Astrocyte of the spinal cord (primary cell): ENCODE data around the gene TUBB.

Experiments
- DNase-seq: peaks from one replicate; pipeline ENCODE4 v3.0.0; 2011; ENCODE audit warnings: low read depth, low spot score
- H3K4me3 ChIP-seq: 2 replicates; pipeline ENCODE4 v1.5.1; 2011; ENCODE audit warnings: low read depth, mild to moderate bottlenecking, low read length, moderate library complexity
- CTCF ChIP-seq: IDR thresholded peaks from 2 replicates; pipeline ENCODE4 v1.5.1; 2012; ENCODE audit warnings: low read depth, mild to moderate bottlenecking, low read length, inconsistent platforms
- in situ Hi-C: cut with HindIII; loops from 2 replicates; pipeline ENCODE4 v1.10.0; 2017; ENCODE audit warnings: low sequenced_read_pairs

TUBB gene

DNA sequence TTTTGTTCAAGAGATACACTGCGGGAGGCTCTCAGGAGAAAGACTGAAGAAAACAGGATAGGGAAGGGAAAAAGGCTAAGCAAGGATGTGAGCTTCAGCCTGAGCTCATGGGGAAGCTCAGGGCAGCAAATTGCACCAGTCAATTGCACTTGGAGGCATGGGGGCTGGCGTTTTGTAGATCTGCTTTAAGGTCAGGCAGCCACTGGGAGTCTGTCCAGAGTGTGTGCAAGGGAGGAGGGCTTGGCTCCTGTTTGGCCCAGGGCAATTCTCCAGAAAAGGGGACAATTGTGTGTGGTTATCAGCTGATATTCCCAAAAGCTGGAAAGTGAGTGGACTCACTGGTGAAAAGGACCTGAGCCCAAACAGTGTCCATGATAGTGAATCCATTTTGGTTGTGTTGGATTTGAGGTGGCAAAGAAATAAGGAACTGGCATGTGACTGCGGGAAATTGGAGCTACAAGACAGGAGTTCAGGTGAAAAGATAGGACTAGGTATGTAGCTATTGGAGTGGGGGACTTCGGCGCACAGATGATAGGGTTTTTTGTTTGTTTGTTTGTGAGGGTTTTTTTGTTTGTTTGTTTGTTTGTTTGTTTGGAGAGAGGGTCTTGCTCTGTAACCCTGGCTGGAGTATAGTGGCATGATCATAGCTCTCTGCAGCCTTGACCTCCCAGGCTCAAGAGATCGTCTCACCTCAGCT is 46.5 kb downstream of the TUBB start:
- no peak for DNase-seq
- in situ Hi-C loops = no loop called here
- no peak overlapping the region for H3K4me3 ChIP-seq
- TF ChIP-seq CTCF = no peak

DNA sequence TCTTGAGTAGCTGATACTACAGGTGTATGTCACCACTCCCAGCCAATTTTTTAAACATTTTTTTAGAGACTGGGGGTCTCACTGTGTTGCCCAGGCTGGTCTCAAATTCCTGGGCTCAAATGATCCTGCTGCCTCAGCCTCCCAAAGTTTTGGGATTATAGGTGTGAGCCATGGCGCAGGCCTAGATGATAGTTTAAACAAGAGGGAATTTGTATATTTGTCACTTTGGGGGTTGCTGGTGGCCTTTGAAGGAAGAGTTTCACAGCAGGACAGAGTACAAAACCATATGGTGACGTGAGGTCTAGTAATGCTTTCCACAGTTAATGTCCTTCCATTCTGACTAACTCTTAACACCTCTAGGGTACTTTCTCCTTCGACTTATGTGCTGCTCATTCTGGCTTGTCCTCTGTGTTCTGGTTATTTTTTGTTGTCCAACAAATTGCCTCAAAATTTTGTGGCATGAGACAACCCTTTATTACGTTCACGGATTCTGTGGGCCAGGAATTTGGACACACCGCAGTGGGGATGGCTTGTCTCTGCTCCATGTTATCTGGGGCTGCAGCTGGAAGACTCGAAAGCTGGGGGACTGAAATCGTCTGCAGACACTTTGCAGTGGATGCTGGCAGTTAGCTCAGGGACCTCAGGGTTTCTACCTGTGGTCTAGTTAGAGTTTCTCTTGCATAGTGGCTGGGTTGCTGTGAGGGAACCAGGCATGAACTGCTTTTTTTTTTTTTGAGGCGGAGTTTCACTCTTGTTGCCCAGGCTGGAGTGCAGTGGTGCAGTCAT is 47.2 kb downstream of the TUBB start:
- in situ Hi-C loops = no loop called here
- no peak for DNase-seq
- no peak overlapping the region for H3K4me3 ChIP-seq
- TF ChIP-seq CTCF = no peak

GRCh38 chr6:30767944-30768301 is 47.8 kb downstream of the TUBB start:
- no peak for DNase-seq
- H3K4me3 ChIP-seq = no peak overlapping the region
- TF ChIP-seq CTCF = no peak
- in situ Hi-C loops = no loop called here

GRCh38 chr6:30768634-30769087 is 48.5 kb downstream of the TUBB start:
- no peak for TF ChIP-seq CTCF
- in situ Hi-C loops = no loop called here
- no peak overlapping the region for H3K4me3 ChIP-seq
- DNase-seq = no peak

GRCh38 chr6:30769088-30769852 is 49.1 kb downstream of the TUBB start:
- TF ChIP-seq CTCF = no peak
- DNase-seq = peak; percentile 95
- in situ Hi-C loops = no loop called here
- H3K4me3 ChIP-seq = no peak overlapping the region

DNA sequence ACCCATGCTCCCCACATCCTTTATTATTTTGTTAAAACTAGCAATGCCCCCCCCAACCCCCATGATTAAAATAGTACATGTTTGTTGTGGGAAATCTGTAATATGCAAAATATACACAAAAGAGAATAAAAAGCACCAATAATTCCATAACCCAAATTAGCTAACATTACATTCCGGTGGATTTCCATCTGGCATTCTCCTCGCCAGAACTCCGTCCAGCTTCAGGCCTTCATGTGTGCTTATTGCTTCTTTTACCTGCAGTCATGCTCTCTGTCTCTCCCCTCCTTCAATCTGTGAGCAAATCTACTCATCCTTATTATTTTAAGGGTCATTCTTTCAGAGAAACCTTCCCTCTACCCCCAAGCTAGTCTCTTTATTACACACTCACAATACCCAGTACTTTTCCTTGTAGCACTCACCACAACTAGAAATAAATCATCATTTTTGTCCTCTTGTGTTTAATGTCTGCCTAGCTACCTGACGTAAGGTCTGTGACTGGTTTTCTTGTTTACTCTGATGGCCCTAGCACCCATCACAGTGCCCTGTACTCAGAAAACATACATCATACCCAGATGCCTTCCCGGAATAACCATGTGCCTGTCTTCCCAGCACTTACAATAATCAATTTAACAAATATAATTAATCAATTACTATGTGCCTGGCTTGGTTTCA is 49.8 kb downstream of the TUBB start:
- peak; percentile 75 for DNase-seq
- no peak for TF ChIP-seq CTCF
- in situ Hi-C loops = no loop called here
- no peak overlapping the region for H3K4me3 ChIP-seq
